NOMO-1 (cell line): ENCODE data around the gene DBF4B.

Source experiments
- DNase-seq, 2 experiments: peaks; one replicate each; lab custom pipeline; 2025; ENCODE audit not compliant: unreplicated experiment in 2 of 2; lab: John Stamatoyannopoulos, UW

DBF4B gene

DNA sequence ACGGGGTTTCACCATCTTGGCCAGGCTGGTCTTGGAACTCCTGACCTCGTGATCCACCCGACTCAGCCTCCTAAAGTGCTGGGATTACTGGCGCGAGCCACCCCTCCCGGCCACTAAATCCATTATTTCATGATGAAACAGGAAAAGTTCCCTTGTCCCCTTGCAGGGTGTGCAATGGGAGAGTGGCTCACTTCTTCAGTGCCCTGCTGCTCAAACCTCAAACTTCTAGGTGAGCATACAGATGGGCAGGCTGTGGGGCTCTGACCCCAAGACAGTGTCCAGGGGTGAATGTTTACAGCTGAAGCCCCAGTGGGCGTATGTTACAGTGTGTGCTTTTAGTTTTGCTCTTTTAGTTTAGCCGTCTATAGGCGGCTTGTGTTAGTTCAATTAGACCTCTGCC, 87.0 kb downstream of the DBF4B start:
- no peak for DNase-seq

GRCh38 chr17:44795928-44796327, 87.5 kb downstream of the DBF4B start:
- no peak for DNase-seq

GRCh38 chr17:44796731-44797130, 88.3 kb downstream of the DBF4B start:
- DNase-seq: no peak

DNA sequence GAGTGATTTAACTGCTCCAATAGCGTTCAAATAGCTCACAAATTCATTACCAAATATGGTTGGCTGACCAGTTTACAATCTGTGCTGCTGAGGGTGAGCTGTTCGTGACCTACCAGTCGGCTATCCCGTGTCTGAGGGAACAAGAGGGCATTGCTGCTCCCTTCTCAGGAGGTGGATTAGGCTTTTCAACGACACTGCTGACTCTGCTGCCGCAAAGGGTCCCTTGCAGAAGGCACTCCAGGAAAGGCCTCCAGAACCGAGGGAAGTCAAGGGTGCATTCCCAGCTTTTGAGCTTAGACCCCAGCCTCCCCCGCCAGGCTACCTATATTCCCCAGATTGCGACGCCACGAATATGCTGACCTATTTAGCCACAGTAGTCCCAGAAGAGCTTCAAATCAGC, 89.3 kb downstream of the DBF4B start:
- DNase-seq: no peak

DNA sequence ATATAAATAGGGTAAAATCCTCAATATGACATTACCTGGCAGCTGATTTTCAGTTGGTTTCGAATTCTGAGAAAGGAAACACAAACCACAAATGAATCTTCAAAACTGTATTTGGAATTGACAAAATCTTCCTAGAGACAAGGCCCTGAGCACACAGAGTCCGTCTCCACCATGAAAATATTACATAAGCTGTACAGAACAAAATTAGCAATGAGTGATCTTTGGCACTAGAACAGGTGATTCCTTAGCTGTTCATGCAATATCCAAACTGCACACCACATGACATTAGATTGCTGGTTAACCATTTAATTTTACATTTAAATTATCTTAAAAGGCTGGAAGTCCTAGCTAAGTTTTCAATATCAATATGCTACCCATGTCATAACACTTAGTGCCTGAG, 89.9 kb downstream of the DBF4B start:
- no peak for DNase-seq
